ENCODE measurements around the gene KIAA1549. TPM values are rescaled to one million over a fixed set of nuclear protein-coding genes. Genes with fewer than 3 reads are reported as not detected.

KIAA1549 gene
- polyA plus RNA-seq, 2 of the 4 experiments (the other 2 are of a cell fraction) = 4.1 to 4.7 TPM

GRCh38 chr7:138829335-138829734 is 151.9 kb downstream of the KIAA1549 start:
- 87% methylated on average over 11 of the region's 11 CpGs for WGBS (ENCODE audit: missing lambda C conversion rate)
- no peak for ATAC-seq
- TF ChIP-seq BHLHE40 (IDR thresholded peaks at IDR 0.05; ENCODE audit: low read depth, low read length) (no peak), NPAS2 (CRISPR knock-in tag; IDR thresholded peaks at IDR 0.05; ENCODE audit: borderline replicate concordance) (no peak), REST (IDR thresholded peaks at IDR 0.05) (no peak), RARB (CRISPR knock-in tag; IDR thresholded peaks at IDR 0.05) (no peak), KDM1A (IDR thresholded peaks at IDR 0.05; ENCODE audit: low read depth) (no peak), HOXB5 (CRISPR knock-in tag; IDR thresholded peaks at IDR 0.05) (no peak), ZNF302 (CRISPR knock-in tag; IDR thresholded peaks at IDR 0.05) (no peak), JUN (IDR thresholded peaks at IDR 0.05) (no peak), MAFK (IDR thresholded peaks at IDR 0.05; ENCODE audit: partially characterized antibody) (no peak), POLR2AphosphoS2 (conservative IDR thresholded peaks at IDR 0.05; ENCODE audit: low read length) (no peak), SMC3 (IDR thresholded peaks at IDR 0.05) (no peak), PBX3 (IDR thresholded peaks at IDR 0.05) (no peak), HEYL (CRISPR knock-in tag; IDR thresholded peaks at IDR 0.05) (no peak)
- Histone ChIP-seq H3K4me3 (no peak overlapping the region), H3K27ac (no peak overlapping the region), H3K4me2 (no peak overlapping the region), H3K4me1 (no peaks in the 10 kb centered on the region), H3K9me3 (no peaks in the 10 kb centered on the region)
- ChIA-PET POLR2A (no interaction called here), CTCF (no interaction called here)
- FAIRE-seq = no peak
- no peak for DNase-seq (ENCODE audit: low read depth in 1 of 2, low spot score in 1 of 2)

GRCh38 chr7:138828302-138828701 is 152.9 kb downstream of the KIAA1549 start:
- Histone ChIP-seq H3K27ac (no peak overlapping the region), H3K4me2 (no peak overlapping the region), H3K4me3 (no peak overlapping the region), H3K9me3 (no peaks in the 10 kb centered on the region), H3K4me1 (no peaks in the 10 kb centered on the region)
- FAIRE-seq = no peak
- ChIA-PET POLR2A (no interaction called here), CTCF (interaction anchor here (1.0 kb wide), 1 partner anchor 90 kb away, joined by 3 read pairs; no protein-coding TSS in a partner anchor)
- 25% methylated on average over 2 of the region's 2 CpGs for WGBS (ENCODE audit: missing lambda C conversion rate)
- TF ChIP-seq TFCP2L1 (CRISPR knock-in tag; IDR thresholded peaks at IDR 0.05) = no peak
- TF ChIP-seq POLR2AphosphoS2 (conservative IDR thresholded peaks at IDR 0.05; ENCODE audit: low read length) = no peak
- TF ChIP-seq PHF8 (IDR thresholded peaks at IDR 0.05; ENCODE audit: borderline replicate concordance, low read depth) = no peak
- TF ChIP-seq RARB (CRISPR knock-in tag; IDR thresholded peaks at IDR 0.05) = no peak
- no peak for TF ChIP-seq RNF2 (IDR thresholded peaks at IDR 0.05; ENCODE audit: borderline replicate concordance, low read depth)
- TF ChIP-seq CTCF (IDR thresholded peaks at IDR 0.05) = no peak
- TF ChIP-seq E2F6 (IDR thresholded peaks at IDR 0.05; ENCODE audit: borderline replicate concordance, low read depth) = no peak
- no peak for TF ChIP-seq EHF (CRISPR knock-in tag; IDR thresholded peaks at IDR 0.05)
- no peak for TF ChIP-seq SREBF2 (IDR thresholded peaks at IDR 0.05)
- no peak for TF ChIP-seq HDAC2 (IDR thresholded peaks at IDR 0.05)
- TF ChIP-seq CEBPB (IDR thresholded peaks at IDR 0.05) = no peak
- TF ChIP-seq ATOH8 (CRISPR knock-in tag; IDR thresholded peaks at IDR 0.05; ENCODE audit: low read depth) = no peak
- no peak for TF ChIP-seq MAX (IDR thresholded peaks at IDR 0.05)
- ATAC-seq = no peak
- no peak for DNase-seq (ENCODE audit: low read depth in 1 of 2, low spot score in 1 of 2)
